Lower leg skin (tissue), 4 donors: ENCODE data around the gene GCLC. TPM values are rescaled to one million over a fixed set of nuclear protein-coding genes. Genes with fewer than 3 reads are reported as not detected.

Experiments
- DNase-seq, 2 donors: peaks; one replicate each; pipeline ENCODE4 v3.0.0-alpha.2; 2019; ENCODE audit warnings: low spot score in 2 of 2
- H3K4me3 ChIP-seq: fragments of 200-600 bp; sonication (generic); 2 replicates; pipeline ENCODE4 v1.5.1; 2017; ENCODE audit warnings: mild to moderate bottlenecking, low read depth; ENCODE audit not compliant: poor library complexity, severe bottlenecking
- CTCF ChIP-seq, 3 donors: fragments of 450-650 bp; IDR thresholded peaks; one replicate each; pipeline ENCODE4 v1.5.1; 2016; ENCODE audit warnings: antibody characterized with exemption in 3 of 3, mild to moderate bottlenecking in 3 of 3, moderate library complexity in 2 of 3
- POLR2A ChIP-seq, 2 donors: fragments of 450-650 bp; IDR thresholded peaks; one replicate each; pipeline ENCODE4 v1.6.1; 2016 to 2017; ENCODE audit warnings: antibody characterized with exemption in 2 of 2, mild to moderate bottlenecking in 1 of 2, moderate library complexity in 1 of 2
- WGBS, 2 donors: methylation state at CpG; one replicate each; pipeline ENCODE4 v1.1.5; 2018; 5-methylcytosine and 5-hydroxymethylcytosine counted together
- intact Hi-C: fragments of 100-400 bp; cut with DNase I; formaldehyde crosslinking; loops from one replicate; pipeline ENCODE4 v1.15.0; 2023; ENCODE audit warnings: low total_unique reads
- total RNA-seq, 4 donors: library from RNA; depleted of rRNA; stranded (reverse); fragments of >200 nt; gene quantifications; one replicate each; pipeline ENCODE4 v1.1.0, GENCODE V29; 2016

The GCLC gene
- 10 to 100 TPM; 29.2 to 34.1 (median 30.2) TPM for total RNA-seq

GRCh38 chr6:53544470-53545308 lies at the start of gene GCLC:
TSS of gene GCLC (minus strand) at chr6:53545101. CDS start at chr6:53544645, 456 bp downstream.
- DNase-seq: peak; percentile 91 to 98
- TF ChIP-seq POLR2A (IDR thresholded peaks at IDR 0.05): no peak
- no peak for TF ChIP-seq CTCF (IDR thresholded peaks at IDR 0.05)
- intact Hi-C loops: no loop called here
- 1 to 2% methylated on average over 45 to 92 of the region's 105 CpGs for WGBS, 2 donors
- H3K4me3 ChIP-seq: peak within 1 kb of the TSS; percentile 69

- intact Hi-C loops: no loop called here
- TF ChIP-seq CTCF (IDR thresholded peaks at IDR 0.05): no peak
- no peak for DNase-seq
- H3K4me3 ChIP-seq: no peak overlapping the region
- 75 to 81% methylated on average over 2 of the region's 2 CpGs for WGBS, 2 donors
Measured at GRCh38 chr6:53594596-53594995, 49.7 kb upstream of the GCLC start.

GRCh38 chr6:53593001-53593488 lies 48.1 kb upstream of the GCLC start:
- no peak overlapping the region for H3K4me3 ChIP-seq
- no peak for TF ChIP-seq CTCF (IDR thresholded peaks at IDR 0.05)
- 38 to 41% methylated on average over 2 of the region's 2 CpGs for WGBS, 2 donors
- intact Hi-C loops: no loop called here
- DNase-seq: no peak

GRCh38 chr6:53591873-53592272 lies 47.0 kb upstream of the GCLC start:
- intact Hi-C loops: no loop called here
- TF ChIP-seq POLR2A (IDR thresholded peaks at IDR 0.05): no peak
- TF ChIP-seq CTCF (IDR thresholded peaks at IDR 0.05): no peak
- no peak overlapping the region for H3K4me3 ChIP-seq
- no peak for DNase-seq

- TF ChIP-seq CTCF (IDR thresholded peaks at IDR 0.05) (no peak), POLR2A (IDR thresholded peaks at IDR 0.05) (no peak)
- 84 to 85% methylated on average over 3 of the region's 3 CpGs for WGBS, 2 donors
- no peak overlapping the region for H3K4me3 ChIP-seq
- no peak for DNase-seq
- intact Hi-C loops: no loop called here
Measured at GRCh38 chr6:53588816-53589509, 44.1 kb upstream of the GCLC start.
